Measurements from ENCODE around the gene EBNA1BP2.

Gene EBNA1BP2

GRCh38 chr1:43134640-43135039 is 37.5 kb downstream of the EBNA1BP2 start:
- no peak for TF ChIP-seq ZFP3 (CRISPR knock-in tag; IDR thresholded peaks at IDR 0.05)
- TF ChIP-seq ZNF8 (CRISPR knock-in tag; IDR thresholded peaks at IDR 0.05), result no peak
- no peak for TF ChIP-seq OSR1 (CRISPR knock-in tag; IDR thresholded peaks at IDR 0.05)
- TF ChIP-seq ZC3H10 (CRISPR knock-in tag; IDR thresholded peaks at IDR 0.05), result no peak
- no peak for TF ChIP-seq PATZ1 (CRISPR knock-in tag; IDR thresholded peaks at IDR 0.05; ENCODE audit: borderline replicate concordance)
- no peak for TF ChIP-seq BACH2 (CRISPR knock-in tag; IDR thresholded peaks at IDR 0.05; ENCODE audit: borderline replicate concordance)
- no peak for TF ChIP-seq TOX (CRISPR knock-in tag; IDR thresholded peaks at IDR 0.05; ENCODE audit: borderline replicate concordance)
- TF ChIP-seq, protein P1, sequence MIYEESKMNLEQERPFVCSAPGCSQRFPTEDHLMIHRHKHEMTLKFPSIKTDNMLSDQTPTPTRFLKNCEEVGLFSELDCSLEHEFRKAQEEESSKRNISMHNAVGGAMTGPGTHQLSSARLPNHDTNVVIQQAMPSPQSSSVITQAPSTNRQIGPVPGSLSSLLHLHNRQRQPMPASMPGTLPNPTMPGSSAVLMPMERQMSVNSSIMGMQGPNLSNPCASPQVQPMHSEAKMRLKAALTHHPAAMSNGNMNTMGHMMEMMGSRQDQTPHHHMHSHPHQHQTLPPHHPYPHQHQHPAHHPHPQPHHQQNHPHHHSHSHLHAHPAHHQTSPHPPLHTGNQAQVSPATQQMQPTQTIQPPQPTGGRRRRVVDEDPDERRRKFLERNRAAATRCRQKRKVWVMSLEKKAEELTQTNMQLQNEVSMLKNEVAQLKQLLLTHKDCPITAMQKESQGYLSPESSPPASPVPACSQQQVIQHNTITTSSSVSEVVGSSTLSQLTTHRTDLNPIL (CRISPR knock-in tag; IDR thresholded peaks at IDR 0.05; ENCODE audit: low read depth), result no peak
- TF ChIP-seq ZFP30 (CRISPR knock-in tag; IDR thresholded peaks at IDR 0.05), result no peak
- no peak for TF ChIP-seq ARNTL (CRISPR knock-in tag; IDR thresholded peaks at IDR 0.05; ENCODE audit: borderline replicate concordance, low read depth)
- no peak for TF ChIP-seq ZNF565 (CRISPR knock-in tag; conservative IDR thresholded peaks at IDR 0.05; ENCODE audit: low read depth)
- no peak for ATAC-seq

DNA sequence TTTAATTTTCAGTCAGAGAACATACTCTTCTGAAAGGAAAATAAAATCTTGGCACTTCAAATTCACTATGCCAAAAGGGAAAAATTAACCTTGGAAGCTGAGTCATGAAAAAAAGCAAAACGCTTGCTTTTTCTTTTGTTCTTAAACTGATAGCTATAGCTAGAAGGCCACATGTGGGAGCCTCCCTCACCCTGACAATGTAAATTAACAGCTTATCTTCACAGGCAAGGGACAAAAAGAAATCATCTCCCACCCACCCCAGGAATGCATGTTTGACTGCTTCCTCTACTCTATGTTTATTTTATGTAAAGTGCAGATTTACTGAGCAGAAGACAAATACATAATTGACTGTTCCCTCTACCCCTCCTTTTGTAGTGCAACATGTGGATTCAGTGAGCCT is 38.0 kb downstream of the EBNA1BP2 start:
- no peak for ATAC-seq
- TF ChIP-seq ZFP30 (CRISPR knock-in tag; IDR thresholded peaks at IDR 0.05) (no peak), PPARA (CRISPR knock-in tag; IDR thresholded peaks at IDR 0.05; ENCODE audit: borderline replicate concordance) (no peak), TSHZ2 (CRISPR knock-in tag; IDR thresholded peaks at IDR 0.05) (no peak), ZNF70 (CRISPR knock-in tag; IDR thresholded peaks at IDR 0.05) (no peak), RARB (CRISPR knock-in tag; IDR thresholded peaks at IDR 0.05) (no peak), BACH2 (CRISPR knock-in tag; IDR thresholded peaks at IDR 0.05; ENCODE audit: borderline replicate concordance) (no peak), ISL1 (CRISPR knock-in tag; IDR thresholded peaks at IDR 0.05) (no peak), TOX (CRISPR knock-in tag; IDR thresholded peaks at IDR 0.05; ENCODE audit: borderline replicate concordance) (no peak), SNAI2 (CRISPR knock-in tag; IDR thresholded peaks at IDR 0.05) (no peak), ZNF565 (CRISPR knock-in tag; conservative IDR thresholded peaks at IDR 0.05; ENCODE audit: low read depth) (no peak), ZFP3 (CRISPR knock-in tag; IDR thresholded peaks at IDR 0.05) (no peak), ESRRG (CRISPR knock-in tag; IDR thresholded peaks at IDR 0.05) (no peak), ZNF8 (CRISPR knock-in tag; IDR thresholded peaks at IDR 0.05) (no peak), CSRNP3 (CRISPR knock-in tag; IDR thresholded peaks at IDR 0.05) (no peak)
- TF ChIP-seq, protein P1 (CRISPR knock-in tag; IDR thresholded peaks at IDR 0.05; ENCODE audit: low read depth), result no peak
- TF ChIP-seq, protein P2, sequence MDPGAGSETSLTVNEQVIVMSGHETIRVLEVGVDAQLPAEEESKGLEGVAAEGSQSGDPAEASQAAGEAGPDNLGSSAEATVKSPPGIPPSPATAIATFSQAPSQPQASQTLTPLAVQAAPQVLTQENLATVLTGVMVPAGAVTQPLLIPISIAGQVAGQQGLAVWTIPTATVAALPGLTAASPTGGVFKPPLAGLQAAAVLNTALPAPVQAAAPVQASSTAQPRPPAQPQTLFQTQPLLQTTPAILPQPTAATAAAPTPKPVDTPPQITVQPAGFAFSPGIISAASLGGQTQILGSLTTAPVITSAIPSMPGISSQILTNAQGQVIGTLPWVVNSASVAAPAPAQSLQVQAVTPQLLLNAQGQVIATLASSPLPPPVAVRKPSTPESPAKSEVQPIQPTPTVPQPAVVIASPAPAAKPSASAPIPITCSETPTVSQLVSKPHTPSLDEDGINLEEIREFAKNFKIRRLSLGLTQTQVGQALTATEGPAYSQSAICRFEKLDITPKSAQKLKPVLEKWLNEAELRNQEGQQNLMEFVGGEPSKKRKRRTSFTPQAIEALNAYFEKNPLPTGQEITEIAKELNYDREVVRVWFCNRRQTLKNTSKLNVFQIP (CRISPR knock-in tag; IDR thresholded peaks at IDR 0.05; ENCODE audit: borderline replicate concordance, low read depth), result no peak
